Endothelial cell of hepatic sinusoid (primary cell): ENCODE results near the gene SIGLEC10.
"Not testable (repeated sequence)": the region's sequence is repeated elsewhere in the genome, so short reads cannot be mapped to it uniquely, and the experiment has no call there.

ENCODE experiments used
- in situ Hi-C: cut with HindIII; loops from 2 replicates; pipeline ENCODE4 v1.10.0; 2017; ENCODE audit warnings: low sequenced_read_pairs

The SIGLEC10 gene

DNA sequence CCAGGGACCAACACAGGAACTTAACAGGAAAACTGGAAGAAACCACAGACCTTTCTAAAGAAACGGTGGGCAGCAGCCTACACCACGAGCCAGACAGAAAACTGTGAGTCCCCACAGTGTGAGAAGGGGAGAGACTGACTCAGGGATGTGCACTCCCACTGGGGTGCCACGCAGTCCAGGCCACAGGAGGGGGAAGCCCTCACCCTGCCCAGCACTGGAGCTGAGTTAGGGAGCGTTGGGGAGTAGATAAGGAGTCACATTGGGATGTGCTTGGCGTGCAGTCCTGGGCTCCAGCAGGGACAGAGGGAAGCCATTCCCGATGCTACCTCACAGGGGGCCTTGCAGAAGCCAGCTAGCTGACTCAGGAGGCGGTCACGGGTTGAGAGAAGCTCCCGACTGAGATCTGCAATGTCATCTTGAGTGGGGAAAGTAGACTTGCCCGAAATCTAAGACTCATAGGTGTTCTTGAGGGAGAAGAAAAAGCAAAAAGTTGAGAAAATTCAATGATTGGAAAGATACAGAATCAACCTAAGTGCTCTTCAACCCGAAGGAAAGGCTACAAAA is 23.5 kb upstream of the SIGLEC10 start:
- in situ Hi-C loops, result no loop called here

GRCh38 chr19:51440052-51440451 is 22.6 kb upstream of the SIGLEC10 start:
- in situ Hi-C loops, result no loop called here

GRCh38 chr19:51439021-51439465 is 21.6 kb upstream of the SIGLEC10 start:
- in situ Hi-C loops, result no loop called here

- in situ Hi-C loops, result no loop called here
Measured at GRCh38 chr19:51434456-51434855, 17.0 kb upstream of the SIGLEC10 start.

DNA sequence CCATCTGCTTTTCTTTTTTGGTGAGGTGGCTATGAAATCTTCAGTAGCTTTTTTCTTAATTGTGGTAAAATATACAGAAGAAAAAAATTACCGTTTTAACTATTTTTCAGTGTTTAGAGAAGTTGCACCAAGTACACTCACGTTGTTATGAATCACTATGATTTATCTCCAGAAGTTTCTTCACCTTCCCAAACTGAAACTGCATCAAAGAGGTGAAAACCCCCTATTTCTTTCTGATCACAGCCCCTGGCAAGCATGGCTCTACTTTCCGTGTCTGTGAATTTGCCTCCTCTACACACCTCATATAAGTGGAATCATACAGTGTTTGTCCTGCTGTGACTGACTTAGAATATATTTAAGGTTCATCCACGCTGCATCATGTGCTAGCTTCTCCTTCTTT is 15.6 kb upstream of the SIGLEC10 start:
- in situ Hi-C loops, result no loop called here

GRCh38 chr19:51431124-51431523 is 13.7 kb upstream of the SIGLEC10 start:
- in situ Hi-C loops, result no loop called here

DNA sequence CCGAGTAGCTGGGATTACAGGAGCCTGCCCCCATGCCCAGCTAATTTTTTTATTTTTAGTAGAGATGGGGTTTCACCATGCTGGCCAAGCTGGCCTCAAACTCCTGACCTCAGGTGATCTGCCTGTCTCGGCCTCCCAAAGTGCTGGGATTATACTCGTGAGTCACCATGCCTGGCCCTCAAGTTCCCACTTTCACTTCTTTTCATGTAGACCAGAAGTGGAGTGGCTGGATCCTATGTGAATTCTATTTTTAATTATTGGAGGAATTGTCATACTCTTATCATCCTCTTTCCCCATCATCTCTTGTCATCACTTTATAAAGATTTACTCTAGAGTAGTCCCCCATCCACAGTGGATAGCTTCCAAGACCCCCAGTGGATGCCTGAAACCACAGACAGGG is 12.8 kb upstream of the SIGLEC10 start:
- in situ Hi-C loops, result no loop called here

DNA sequence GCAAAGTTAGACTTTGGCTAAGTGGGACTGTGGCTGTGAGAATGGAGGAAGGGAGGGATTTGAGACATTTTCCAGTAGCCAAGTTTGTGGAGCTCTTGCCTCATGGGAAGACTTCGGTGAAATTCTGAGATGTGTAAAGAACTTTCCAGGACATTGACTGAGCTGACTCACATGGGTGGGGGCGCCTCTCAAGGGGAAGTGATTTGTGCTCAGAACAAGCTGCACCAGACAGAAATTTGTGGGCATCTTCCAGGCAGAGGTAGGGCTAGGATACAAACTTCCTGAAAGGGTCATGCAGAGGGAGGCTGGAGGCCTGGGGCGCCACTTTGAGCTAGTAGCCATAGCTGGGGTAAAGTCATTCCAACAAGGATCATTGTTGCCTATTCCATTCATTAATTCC is 9.8 kb upstream of the SIGLEC10 start:
- in situ Hi-C loops, result no loop called here

DNA sequence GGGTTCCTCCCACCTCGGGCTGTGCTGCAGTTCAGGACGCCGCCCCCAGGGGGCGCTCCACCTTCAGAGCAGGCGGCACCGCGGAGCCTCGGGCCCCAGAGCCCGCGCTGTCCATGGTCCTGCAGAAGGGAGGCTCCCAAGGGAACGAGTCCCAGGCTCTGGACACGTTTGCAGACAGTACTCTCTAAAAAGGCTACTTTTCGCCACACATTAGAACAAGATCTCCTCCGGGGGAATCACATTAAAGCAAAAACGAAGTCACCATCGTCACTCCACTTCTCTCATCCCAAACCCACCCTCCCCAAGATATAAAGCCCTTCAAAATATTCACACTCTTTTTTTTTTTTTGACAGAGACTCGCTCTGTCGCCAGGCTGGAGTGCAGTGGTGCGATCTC is 4.6 kb upstream of the SIGLEC10 start:
- in situ Hi-C loops, result no loop called here

DNA sequence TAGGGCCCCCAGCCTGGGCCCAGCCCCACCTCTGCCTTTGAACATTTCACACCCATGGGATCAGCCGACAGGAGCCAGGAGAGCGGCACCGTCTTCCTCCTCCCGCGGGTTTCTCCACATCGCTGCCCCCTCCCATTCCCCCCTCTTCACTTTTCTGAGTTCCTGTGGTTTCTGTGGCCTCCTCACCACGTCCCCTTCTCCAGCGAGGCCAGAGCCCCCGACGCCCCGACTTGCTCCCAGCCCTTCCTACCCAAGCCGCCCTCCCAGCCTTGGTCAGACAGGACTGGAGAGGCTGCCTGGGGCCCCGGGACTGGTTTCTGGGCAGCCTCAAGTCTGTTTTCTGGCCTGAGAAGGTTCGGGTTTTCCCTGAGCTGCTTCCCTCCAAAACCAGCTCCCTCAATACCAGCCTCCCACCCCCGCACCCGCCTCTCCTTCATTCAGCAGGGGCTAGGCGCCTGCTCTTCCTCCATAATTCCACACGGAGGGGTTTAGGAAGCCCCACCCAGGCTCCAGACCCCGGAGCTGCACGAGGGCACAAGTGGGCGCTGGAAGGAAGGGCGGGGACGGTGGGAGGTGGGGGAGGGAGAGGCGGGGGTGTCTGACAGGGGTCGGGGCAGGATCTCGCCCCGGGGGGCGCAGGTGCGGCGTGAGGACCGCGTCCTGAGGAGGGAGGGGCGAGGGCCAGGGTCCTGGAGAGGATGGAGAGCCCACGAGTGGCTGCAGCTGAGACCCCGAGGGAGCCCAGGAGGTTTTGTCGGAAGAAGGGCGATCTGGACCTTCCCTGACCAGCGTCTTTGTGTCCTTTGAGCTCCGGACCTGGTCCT is 4.0 kb upstream of the SIGLEC10 start:
- in situ Hi-C loops, result no loop called here

GRCh38 chr19:51420511-51420910 is 3.1 kb upstream of the SIGLEC10 start:
- in situ Hi-C loops, result not testable (repeated sequence)

DNA sequence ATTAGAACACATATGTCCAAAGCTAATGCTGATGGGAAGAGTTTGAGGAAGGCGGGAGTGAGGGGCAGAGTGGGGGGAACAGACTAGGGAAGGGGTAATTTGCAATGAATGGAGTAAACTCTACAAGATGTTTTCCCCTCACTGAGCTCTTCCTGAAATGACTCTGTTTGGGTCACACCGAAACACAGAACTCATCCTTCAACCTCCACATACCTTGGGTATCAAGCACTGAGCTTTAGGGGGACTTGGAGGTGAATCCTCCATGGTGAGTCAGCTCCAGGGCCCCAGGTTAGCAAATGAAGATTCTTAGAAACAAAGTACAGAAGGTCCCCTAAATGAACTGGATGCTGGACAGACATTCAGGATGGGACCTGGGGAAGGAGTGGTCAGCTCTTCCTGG is 1.3 kb upstream of the SIGLEC10 start:
- in situ Hi-C loops, result loop anchor here (10.0 kb wide), 1 partner anchor 64 kb away; no protein-coding TSS in a partner anchor

DNA sequence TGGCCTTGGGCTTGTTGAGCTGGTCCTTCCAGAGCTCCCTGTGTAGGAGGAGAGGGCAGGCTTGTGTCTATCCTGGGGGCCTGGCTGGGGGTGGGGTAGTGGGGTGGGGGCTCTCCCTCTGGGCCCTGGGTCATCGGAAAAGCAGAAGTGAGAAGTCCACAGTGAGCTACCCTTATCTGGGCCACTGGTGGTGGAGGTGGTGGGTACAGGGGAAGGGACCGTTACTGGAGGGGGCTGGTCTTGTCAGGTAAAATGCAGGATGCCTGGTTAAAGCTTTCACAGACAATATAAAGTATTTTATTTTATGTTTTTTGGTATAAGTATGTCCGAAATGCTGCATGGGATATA is 342 bp upstream of the SIGLEC10 start:
- in situ Hi-C loops, result loop anchor here (10.0 kb wide), 1 partner anchor 63 kb away; no protein-coding TSS in a partner anchor

DNA sequence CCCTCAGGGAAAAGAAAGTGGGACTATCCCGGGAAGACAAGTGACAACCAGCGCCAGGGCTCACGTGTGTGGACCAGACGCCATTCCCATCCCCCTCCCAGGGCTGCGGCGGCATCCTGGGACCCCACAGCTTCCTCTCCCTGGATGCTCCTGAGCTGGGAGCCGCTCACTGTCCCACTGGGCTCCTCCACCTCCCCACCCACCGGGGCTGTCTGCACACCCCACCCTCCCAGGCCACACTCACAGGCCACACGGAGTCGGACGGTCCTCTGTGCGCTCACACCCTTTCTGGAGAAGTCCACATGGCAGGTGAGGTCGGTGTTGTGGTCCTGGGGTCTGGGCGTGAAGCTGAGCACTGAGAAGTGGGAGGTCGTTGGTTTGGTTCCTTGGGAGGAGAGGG is 1.0 kb downstream of the SIGLEC10 start:
- in situ Hi-C loops, result loop anchor here (10.0 kb wide), 1 partner anchor 62 kb away; no protein-coding TSS in a partner anchor

DNA sequence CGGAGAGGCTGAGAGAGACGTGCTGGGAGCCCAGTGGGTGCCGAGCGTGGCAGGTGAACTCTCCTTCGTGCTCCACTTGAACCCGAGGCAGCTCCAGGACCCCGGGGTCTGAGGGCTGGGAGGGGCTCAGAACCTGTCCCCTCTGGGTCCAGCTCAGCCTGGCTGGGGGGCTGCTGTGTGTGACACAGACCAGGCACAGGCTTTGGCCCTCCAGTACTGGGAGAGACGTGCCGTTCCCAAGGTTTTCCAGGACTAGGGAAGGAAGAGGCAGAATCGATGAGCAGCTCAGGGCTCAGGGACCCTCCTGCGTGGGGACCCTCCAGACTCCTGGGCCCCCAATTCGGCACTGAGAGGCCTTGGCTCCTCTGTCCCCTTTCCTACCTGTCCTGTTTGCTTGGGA is 2.3 kb downstream of the SIGLEC10 start:
- in situ Hi-C loops, result loop anchor here (10.0 kb wide), 1 partner anchor 60 kb away; no protein-coding TSS in a partner anchor

GRCh38 chr19:51410950-51411748 is 6.3 kb downstream of the SIGLEC10 start:
- in situ Hi-C loops, result loop anchor here (10.0 kb wide), 1 partner anchor 56 kb away; no protein-coding TSS in a partner anchor

- in situ Hi-C loops, result loop anchor here (5.0 kb wide), 1 partner anchor 75 kb away; no protein-coding TSS in a partner anchor
Measured at GRCh38 chr19:51407511-51408131, 9.8 kb downstream of the SIGLEC10 start.

GRCh38 chr19:51402117-51402516 is 15.3 kb downstream of the SIGLEC10 start:
- in situ Hi-C loops, result no loop called here

DNA sequence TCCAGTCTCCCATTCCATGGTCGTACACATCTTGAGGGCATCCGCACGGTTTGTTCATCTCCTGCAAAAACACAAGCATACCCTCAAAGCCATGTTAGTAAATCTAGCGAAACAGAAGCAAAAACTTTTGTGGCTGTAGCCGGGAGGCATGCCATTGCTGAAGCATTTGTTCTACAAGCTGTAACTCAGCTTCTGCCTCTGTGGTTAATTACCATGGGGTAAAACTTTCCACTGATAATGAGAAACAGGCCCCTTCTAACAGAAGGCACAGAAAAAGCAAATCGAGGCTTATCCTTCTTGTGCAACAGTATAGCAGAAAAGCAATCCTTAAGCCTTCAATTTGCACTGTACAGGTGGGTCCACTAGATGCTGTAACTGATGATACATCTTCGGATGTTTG is 17.5 kb downstream of the SIGLEC10 start:
- in situ Hi-C loops, result not testable (repeated sequence)

- in situ Hi-C loops, result no loop called here
Measured at GRCh38 chr19:51399231-51399630, 18.2 kb downstream of the SIGLEC10 start.
